Spleen (tissue), 11 donors: Measurements from ENCODE around the gene NLGN1. TPM values are rescaled to one million over a fixed set of nuclear protein-coding genes. Genes with fewer than 3 reads are reported as not detected.
"Not testable (repeated sequence)": the region's sequence is repeated elsewhere in the genome, so short reads cannot be mapped to it uniquely, and the experiment has no call there.

ENCODE experiments used
- DNase-seq: peaks from one replicate; pipeline ENCODE4 v3.0.0-alpha.2; 2020
- H3K27ac ChIP-seq, 8 donors: fragments of 200-600 bp; sonication (generic) in 7 of 8; 1 replicate in 4 of 8; 2 replicates in 4 of 8; pipeline versions ENCODE4 v1.5.0 to v1.8.0; 2016 to 2021; ENCODE audit warnings: inconsistent platforms in 4 of 8, mild to moderate bottlenecking in 4 of 8, moderate library complexity in 1 of 8
- H3K27me3 ChIP-seq, 7 donors: fragments of 200-600 bp; sonication (generic) in 6 of 7; replicated peaks in 1 of 7; 1 replicate in 4 of 7; 2 replicates in 3 of 7; pipeline versions ENCODE4 v1.5.0 to v1.8.0; 2016 to 2021; ENCODE audit warnings: inconsistent platforms in 3 of 7, mild to moderate bottlenecking in 1 of 7
- H3K36me3 ChIP-seq, 6 donors: fragments of 200-600 bp; sonication (generic) in 5 of 6; 1 replicate in 4 of 6; 2 replicates in 2 of 6; pipeline versions ENCODE4 v1.5.0 to v1.8.0; 2016 to 2021; ENCODE audit warnings: inconsistent platforms in 2 of 6
- H3K4me1 ChIP-seq, 6 donors: fragments of 200-600 bp; sonication (generic) in 5 of 6; 1 replicate in 3 of 6; 2 replicates in 3 of 6; pipeline versions ENCODE4 v1.5.0 to v1.8.0; 2016 to 2021; ENCODE audit warnings: inconsistent platforms in 3 of 6
- H3K4me3 ChIP-seq, 8 donors: fragments of 200-600 bp; sonication (generic) in 7 of 8; 1 replicate in 4 of 8; 2 replicates in 4 of 8; pipeline versions ENCODE4 v1.5.0 to v1.8.0; 2016 to 2021; ENCODE audit warnings: inconsistent platforms in 4 of 8, mild to moderate bottlenecking in 4 of 8, moderate library complexity in 2 of 8
- H3K9me3 ChIP-seq, 8 donors: fragments of 200-600 bp; sonication (generic) in 7 of 8; 1 replicate in 4 of 8; 2 replicates in 4 of 8; pipeline versions ENCODE4 v1.5.0 to v1.8.0; 2016 to 2021; ENCODE audit warnings: inconsistent platforms in 4 of 8
- CTCF ChIP-seq, 11 experiments: fragments of 200-600 bp in 7 of 11; fragments of 450-650 bp in 4 of 11; sonication (generic) in 4 of 11; IDR thresholded peaks in 8 of 11; conservative IDR thresholded peaks in 3 of 11; 1 replicate in 7 of 11; 2 replicates in 4 of 11; pipeline versions ENCODE4 v1.4.0 to v1.8.0; 2016 to 2021; ENCODE audit warnings: antibody characterized with exemption in 11 of 11, inconsistent platforms in 4 of 11, mild to moderate bottlenecking in 1 of 11
- POLR2A ChIP-seq, 3 donors: fragments of 450-650 bp; IDR thresholded peaks; one replicate each; pipeline ENCODE4 v1.5.1; 2017; ENCODE audit warnings: antibody characterized with exemption in 3 of 3, mild to moderate bottlenecking in 1 of 3
- POLR2AphosphoS5 ChIP-seq, 3 donors: sonication (generic); formaldehyde crosslinking; IDR thresholded peaks; one replicate each; pipeline ENCODE4 v1.5.1; 2017; ENCODE audit warnings: antibody characterized with exemption in 3 of 3
- WGBS, 5 donors: extraction: QIAGEN DNeasy Blood & Tissue Kit in 3 of 5; methylation state at CpG; one replicate each; pipeline versions ENCODE4 v1.1.5 to v1.1.7; 2013 to 2018; 5-methylcytosine and 5-hydroxymethylcytosine counted together
- intact Hi-C: fragments of 100-400 bp; cut with DNase I; formaldehyde crosslinking; loops from one replicate; pipeline ENCODE4 v1.15.0; 2023; ENCODE audit warnings: low total_unique reads
- polyA plus RNA-seq, 3 donors: library from polyadenylated mRNA; stranded (reverse); fragments of 200-250 nt; gene quantifications; one replicate each; pipeline ENCODE4 v1.2.1, GENCODE V29; 2013
- total RNA-seq, 7 donors: library from RNA; depleted of rRNA in 3 of 7; stranded (reverse); fragments of >200 nt in 3 of 7; fragmentation: NEBNext Ultra II Directional in 4 of 7; extraction: Animal tissue kit (Norgen Biotek cat#: 25700) in 4 of 7; gene quantifications; one replicate each; pipeline versions ENCODE4 v1.1.0 to v1.2.1, GENCODE V29; 2016 to 2021
- donor health status: healthy with polysubstance abuse.
- donor health status: DM: no; HTN: no; CAD: no; lungs with moderate emphysema.
- donor health status: DM: no; HTN: no; CAD: no.
- donor health status: Bipolar disorder and iron deficiency.
- donor health status: healthy.
- donor health status: DM: no; HTN: no; CAD: no.
- donor health status: DM: yes; HTN: yes; CAD: no.

The NLGN1 gene
- total and polyA plus RNA-seq, 10 donors: 0.03 to 0.13 (median 0.03) TPM; not detected in 7

GRCh38 chr3:173587055-173587454 is 189.5 kb downstream of the NLGN1 start:
- Histone ChIP-seq H3K27ac (no peak overlapping the region), H3K4me1 (peaks cover 0 to 13% (median 0%) of the 10 kb centered on the region in 6 donors), H3K36me3 (no peaks in the 10 kb centered on the region), H3K9me3 (no peaks in the 10 kb centered on the region), H3K27me3 (peaks cover 0 to 37% (median 4%) of the 10 kb centered on the region in 7 donors), H3K4me3 (no peak overlapping the region)
- intact Hi-C loops: no loop called here
- TF ChIP-seq POLR2A (IDR thresholded peaks at IDR 0.05) (no peak), CTCF (IDR thresholded peaks at IDR 0.05 in 8 of 11, conservative IDR thresholded peaks at IDR 0.05 in 3 of 11) (no peak), POLR2AphosphoS5 (IDR thresholded peaks at IDR 0.05) (no peak)
- 84 to 93% (median 89%) methylated on average over 1 of the region's 1 CpG for WGBS, 5 donors
- no peak for DNase-seq

DNA sequence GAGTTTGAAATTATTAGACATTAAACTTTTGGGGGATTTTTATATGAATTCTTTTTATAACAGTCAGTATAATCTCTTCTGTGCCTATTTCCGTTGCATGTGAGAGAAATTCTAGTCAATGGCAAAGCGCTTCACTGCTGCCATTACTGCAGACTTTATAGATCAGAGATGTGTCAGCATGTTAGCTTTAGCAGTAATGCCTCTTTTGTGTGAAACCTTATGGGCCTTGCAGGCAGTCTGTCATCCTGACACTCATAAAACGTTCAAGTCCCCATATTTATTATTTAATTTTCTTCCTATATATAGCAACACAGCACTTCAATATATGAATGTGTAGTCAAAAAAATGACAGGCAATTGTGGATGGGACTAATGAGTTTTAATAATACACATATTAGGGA is 191.0 kb downstream of the NLGN1 start:
- 54 to 74% (median 73%) methylated on average over 3 of the region's 3 CpGs for WGBS, 5 donors
- DNase-seq: no peak
- no peak for TF ChIP-seq POLR2A (IDR thresholded peaks at IDR 0.05)
- TF ChIP-seq POLR2AphosphoS5 (IDR thresholded peaks at IDR 0.05): no peak
- TF ChIP-seq CTCF (IDR thresholded peaks at IDR 0.05 in 8 of 11, conservative IDR thresholded peaks at IDR 0.05 in 3 of 11): no peak
- Histone ChIP-seq H3K27ac (no peak overlapping the region), H3K4me1 (peaks cover 0 to 13% (median 0%) of the 10 kb centered on the region in 6 donors), H3K36me3 (no peaks in the 10 kb centered on the region), H3K4me3 (no peak overlapping the region), H3K27me3 (peaks cover 0 to 33% (median 4%) of the 10 kb centered on the region in 7 donors), H3K9me3 (no peaks in the 10 kb centered on the region)
- intact Hi-C loops: no loop called here

- Histone ChIP-seq H3K27me3 (peaks cover 0 to 27% (median 4%) of the 10 kb centered on the region in 7 donors), H3K9me3 (no peaks in the 10 kb centered on the region), H3K36me3 (no peaks in the 10 kb centered on the region), H3K27ac (no peak overlapping the region), H3K4me1 (peaks cover 0 to 13% (median 0%) of the 10 kb centered on the region in 6 donors), H3K4me3 (no peak overlapping the region)
- no peak for TF ChIP-seq POLR2A (IDR thresholded peaks at IDR 0.05)
- TF ChIP-seq CTCF (IDR thresholded peaks at IDR 0.05 in 8 of 11, conservative IDR thresholded peaks at IDR 0.05 in 3 of 11): no peak
- TF ChIP-seq POLR2AphosphoS5 (IDR thresholded peaks at IDR 0.05): no peak
- intact Hi-C loops: no loop called here
- no peak for DNase-seq
- 90 to 97% (median 95%) methylated on average over 1 of the region's 1 CpG for WGBS, 5 donors
These were observed 191.6 kb downstream of the NLGN1 start for GRCh38 chr3:173589116-173589515.

GRCh38 chr3:173591401-173591800 is 193.9 kb downstream of the NLGN1 start:
- no peak for DNase-seq
- WGBS, 5 donors: 83 to 88% (median 86%) methylated on average over 2 of the region's 2 CpGs
- TF ChIP-seq POLR2AphosphoS5 (IDR thresholded peaks at IDR 0.05): no peak
- TF ChIP-seq CTCF (IDR thresholded peaks at IDR 0.05 in 8 of 11, conservative IDR thresholded peaks at IDR 0.05 in 3 of 11): no peak
- no peak for TF ChIP-seq POLR2A (IDR thresholded peaks at IDR 0.05)

GRCh38 chr3:173594881-173595280 is 197.3 kb downstream of the NLGN1 start:
- WGBS, 5 donors: 42 to 63% (median 54%) methylated on average over 3 of the region's 3 CpGs
- H3K4me3 ChIP-seq, H3K27me3 ChIP-seq, H3K4me1 ChIP-seq, H3K27ac ChIP-seq, DNase-seq, intact Hi-C loops, H3K36me3 ChIP-seq, H3K9me3 ChIP-seq: not testable (repeated sequence)

More at GRCh38 chr3:173591401-173591800, 193.9 kb downstream of the NLGN1 start:
- Histone ChIP-seq H3K27me3 (peaks cover 0 to 4% (median 0%) of the 10 kb centered on the region in 7 donors), H3K27ac (no peak overlapping the region), H3K4me1 (no peaks in the 10 kb centered on the region), H3K36me3 (no peaks in the 10 kb centered on the region), H3K9me3 (no peaks in the 10 kb centered on the region), H3K4me3 (no peak overlapping the region)
- intact Hi-C loops: no loop called here
